Left renal cortex interstitium (tissue), 4 donors: ENCODE results near the gene FRAS1. TPM values are rescaled to one million over a fixed set of nuclear protein-coding genes. Genes with fewer than 3 reads are reported as not detected.
"Not testable (repeated sequence)": the region's sequence is repeated elsewhere in the genome, so short reads cannot be mapped to it uniquely, and the experiment has no call there.

ENCODE experiments used
- DNase-seq, 4 donors: peaks; one replicate each; pipeline ENCODE4 v3.0.0-alpha.2; 2013; ENCODE audit warnings: low read depth in 4 of 4, low spot score in 2 of 4, missing footprints in 1 of 4
- polyA plus RNA-seq, 4 donors: library from polyadenylated mRNA; unstranded; fragments of 120-200 nt; gene quantifications; one replicate each; pipeline ENCODE4 v1.2.1, GENCODE V29; 2013; ENCODE audit not compliant: insufficient read length in 4 of 4

FRAS1 gene
- polyA plus RNA-seq, 4 donors: 54.6 to 82.6 (median 69.7) TPM

GRCh38 chr4:78311306-78311705 is 254.2 kb downstream of the FRAS1 start:
- DNase-seq: no peak

GRCh38 chr4:78312989-78313753 is 256.0 kb downstream of the FRAS1 start:
- DNase-seq: no peak

GRCh38 chr4:78313754-78314120 is 256.6 kb downstream of the FRAS1 start:
- no peak for DNase-seq

GRCh38 chr4:78318126-78318525 is 261.0 kb downstream of the FRAS1 start:
- DNase-seq: no peak

- no peak for DNase-seq
Observed at GRCh38 chr4:78320349-78320935, 263.3 kb downstream of the FRAS1 start.

GRCh38 chr4:78322032-78322431 is 264.9 kb downstream of the FRAS1 start:
- DNase-seq: no peak

GRCh38 chr4:78323439-78323838 is 266.3 kb downstream of the FRAS1 start:
- no peak for DNase-seq

- no peak for DNase-seq
Observed at GRCh38 chr4:78324625-78325024, 267.5 kb downstream of the FRAS1 start.

- DNase-seq: no peak
Observed at GRCh38 chr4:78325271-78326157, 268.4 kb downstream of the FRAS1 start.

- DNase-seq: not testable (repeated sequence)
Observed at GRCh38 chr4:78328591-78328990, 271.5 kb downstream of the FRAS1 start.

- no peak for DNase-seq
Observed at GRCh38 chr4:78331186-78331585, 274.1 kb downstream of the FRAS1 start.

GRCh38 chr4:78331965-78332364 is 274.8 kb downstream of the FRAS1 start:
- DNase-seq: no peak

GRCh38 chr4:78332976-78333375 is 275.9 kb downstream of the FRAS1 start:
- no peak for DNase-seq

- no peak for DNase-seq
Observed at GRCh38 chr4:78336093-78336943, 279.2 kb downstream of the FRAS1 start.

GRCh38 chr4:78337244-78338020 is 280.3 kb downstream of the FRAS1 start:
- DNase-seq: no peak

GRCh38 chr4:78342125-78342524 is 285.0 kb downstream of the FRAS1 start:
- DNase-seq: no peak

- no peak for DNase-seq
Observed at GRCh38 chr4:78343682-78344081, 286.6 kb downstream of the FRAS1 start.

- DNase-seq: no peak
Observed at GRCh38 chr4:78345237-78345636, 288.1 kb downstream of the FRAS1 start.

GRCh38 chr4:78346222-78346621 is 289.1 kb downstream of the FRAS1 start:
- no peak for DNase-seq

- no peak for DNase-seq
Observed at GRCh38 chr4:78347527-78347926, 290.4 kb downstream of the FRAS1 start.
